Activated CD8-positive, alpha-beta T cell treated with anti-CD3 and anti-CD28 coated beads, Interleukin-2, amount 10 ng/mL, durations not matched to agents 7 days and 5 days (primary cell): ENCODE data around the gene MAP7D1. TPM values are rescaled to one million over a fixed set of nuclear protein-coding genes. Genes with fewer than 3 reads are reported as not detected.

Experiments used
- ATAC-seq: fragments of 150-1000 bp; cut with Tn5 transposase; one replicate; pipeline ENCODE4 v1.10.0; 2021; ENCODE audit warnings: moderate library complexity
- CTCF ChIA-PET: fragments of 350-600 bp; sonication (Branson Sonifier 250); formaldehyde crosslinking; loops from one replicate; lab custom pipeline; 2021; ENCODE audit warnings: antibody characterized with exemption; lab: Charles Lee
- POLR2A ChIA-PET: fragments of 350-600 bp; sonication (Branson Sonifier 250); formaldehyde crosslinking; loops from one replicate; lab custom pipeline; 2021; ENCODE audit warnings: antibody characterized with exemption; lab: Charles Lee
- DNase-seq: peaks from one replicate; pipeline ENCODE4 v3.0.0-alpha.2; 2020
- H3K27ac Mint-ChIP-seq: one replicate; pipeline ENCODE4 v1.8.0; 2021; ENCODE audit warnings: mild to moderate bottlenecking, mixed read lengths
- H3K27me3 Mint-ChIP-seq: one replicate; pipeline ENCODE4 v1.8.0; 2021; ENCODE audit warnings: low read depth, mixed read lengths
- H3K36me3 Mint-ChIP-seq: one replicate; pipeline ENCODE4 v1.8.0; 2021; ENCODE audit warnings: low read depth, mixed read lengths
- H3K4me1 Mint-ChIP-seq: one replicate; pipeline ENCODE4 v1.8.0; 2021; ENCODE audit warnings: low read depth, mixed read lengths
- H3K4me3 Mint-ChIP-seq: one replicate; pipeline ENCODE4 v1.8.0; 2021; ENCODE audit warnings: mild to moderate bottlenecking, mixed read lengths
- H3K9me3 Mint-ChIP-seq: one replicate; pipeline ENCODE4 v1.8.0; 2022; ENCODE audit warnings: mixed read lengths; ENCODE audit not compliant: insufficient read depth
- total RNA-seq, 2 experiments: library from RNA; stranded (reverse); gene quantifications; one replicate each; pipeline ENCODE4 v1.2.3, GENCODE V29; 2021

MAP7D1 gene
- total RNA-seq, 2 experiments from 2014 or later = 235 to 245 TPM

DNA sequence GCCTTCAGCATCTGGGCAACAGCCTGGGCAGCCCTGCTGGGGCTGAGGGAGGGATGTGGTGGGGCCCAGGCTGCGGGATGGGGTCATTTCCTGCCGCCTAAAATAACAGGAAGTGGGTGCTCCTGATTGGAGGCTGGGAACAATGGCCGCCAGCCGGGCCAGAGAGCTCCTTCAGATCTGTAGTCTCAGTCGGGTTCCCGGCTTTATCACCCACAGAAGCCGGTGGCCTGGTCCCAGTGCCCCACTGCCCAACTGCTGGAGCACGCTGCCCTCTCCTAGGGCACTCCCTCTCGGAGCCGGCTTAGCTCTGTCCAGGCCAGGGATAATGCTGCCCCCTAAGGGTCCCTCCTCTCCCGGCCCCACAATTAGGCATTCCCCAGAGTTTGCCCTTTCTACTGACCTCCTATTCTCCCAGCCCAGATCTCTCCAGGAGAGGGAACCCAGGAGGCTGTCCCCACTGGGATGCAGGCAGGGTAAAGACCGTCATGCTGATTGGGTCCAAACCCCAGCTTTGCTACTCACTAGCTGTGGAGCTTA is 5.1 kb downstream of the MAP7D1 start:
- Mint-ChIP-seq H3K4me1 (peaks cover 68% of the 10 kb centered on the region), H3K4me3 (peak overlapping the region; percentile 72), H3K36me3 (peaks cover 68% of the 10 kb centered on the region), H3K9me3 (no peaks in the 10 kb centered on the region), H3K27me3 (no peaks in the 10 kb centered on the region), H3K27ac (peak overlapping the region; percentile 89)
- ATAC-seq (peak; percentile 43), DNase-seq (peak; percentile 84)
- POLR2A ChIA-PET = interaction anchor here (0.6 to 4.6 kb wide), 11 partner anchors 9 to 298 kb away, joined by 3 to 56 read pairs (median 6); partner anchors contain the start of genes THRAP3 and TRAPPC3
- CTCF ChIA-PET = interaction anchor here (0.8 to 6.7 kb wide), 11 partner anchors 10 to 182 kb away, joined by 4 to 157 read pairs (median 7); partner anchors contain the start of genes SH3D21, THRAP3 and TRAPPC3

DNA sequence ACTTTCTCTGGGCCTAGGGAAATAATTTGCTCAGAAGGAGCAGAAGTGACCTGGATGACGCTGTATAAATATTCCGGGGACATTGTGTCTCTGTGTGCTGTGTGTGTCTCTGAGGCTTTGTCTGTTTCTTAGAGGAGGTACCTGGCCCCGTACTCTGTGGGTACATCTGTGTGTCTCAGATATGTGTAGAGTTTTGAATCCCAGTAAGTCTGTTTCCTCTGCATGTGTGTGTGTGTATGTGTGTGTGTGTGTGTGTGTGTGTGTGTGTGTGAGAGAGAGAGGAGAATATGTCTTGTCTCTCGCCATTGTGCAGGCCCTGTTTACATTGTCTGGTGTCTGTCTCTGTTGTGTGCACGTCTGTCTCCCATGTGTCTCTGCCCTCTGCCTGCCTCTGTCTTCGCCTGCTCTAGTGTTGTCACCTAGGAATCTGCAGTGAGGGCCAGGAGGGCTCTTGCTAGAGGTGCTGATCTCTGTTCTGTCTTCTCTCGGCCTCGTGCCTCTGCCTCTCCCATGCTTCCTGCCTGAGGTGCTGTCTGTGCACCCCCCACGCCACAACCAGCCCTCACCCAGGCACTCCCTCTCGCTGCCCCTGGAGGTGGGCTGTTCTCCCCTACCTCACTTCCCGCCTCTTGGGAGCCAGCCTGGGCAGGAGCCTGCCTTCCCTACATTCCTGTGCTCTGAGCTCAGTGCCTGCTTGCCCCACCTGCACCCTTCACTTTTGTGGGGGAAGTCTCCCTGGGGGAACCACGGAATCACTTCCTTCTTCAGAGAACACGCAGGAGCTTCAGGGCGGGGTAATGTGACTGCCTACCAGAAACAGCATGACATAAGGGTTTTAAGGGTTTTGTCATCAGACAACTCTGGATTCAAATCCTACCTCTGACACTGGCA is 5.9 kb downstream of the MAP7D1 start:
- peak overlapping the region; percentile 89 for H3K27ac Mint-ChIP-seq
- CTCF ChIA-PET = interaction anchor here (0.8 to 6.7 kb wide), 10 partner anchors 11 to 181 kb away, joined by 3 to 157 read pairs (median 5); partner anchors contain the start of gene TRAPPC3
- H3K36me3 Mint-ChIP-seq = peaks cover 75% of the 10 kb centered on the region
- no peaks in the 10 kb centered on the region for H3K9me3 Mint-ChIP-seq
- DNase-seq (peak; percentile 65), ATAC-seq (peak; percentile 40)
- POLR2A ChIA-PET = interaction anchor here (0.6 to 4.6 kb wide), 13 partner anchors 9 to 224 kb away, joined by 3 to 56 read pairs (median 5); partner anchors contain the start of genes STK40, THRAP3 and TRAPPC3
- peak overlapping the region; percentile 72 for H3K4me3 Mint-ChIP-seq
- no peaks in the 10 kb centered on the region for H3K27me3 Mint-ChIP-seq
- peaks cover 73% of the 10 kb centered on the region for H3K4me1 Mint-ChIP-seq

DNA sequence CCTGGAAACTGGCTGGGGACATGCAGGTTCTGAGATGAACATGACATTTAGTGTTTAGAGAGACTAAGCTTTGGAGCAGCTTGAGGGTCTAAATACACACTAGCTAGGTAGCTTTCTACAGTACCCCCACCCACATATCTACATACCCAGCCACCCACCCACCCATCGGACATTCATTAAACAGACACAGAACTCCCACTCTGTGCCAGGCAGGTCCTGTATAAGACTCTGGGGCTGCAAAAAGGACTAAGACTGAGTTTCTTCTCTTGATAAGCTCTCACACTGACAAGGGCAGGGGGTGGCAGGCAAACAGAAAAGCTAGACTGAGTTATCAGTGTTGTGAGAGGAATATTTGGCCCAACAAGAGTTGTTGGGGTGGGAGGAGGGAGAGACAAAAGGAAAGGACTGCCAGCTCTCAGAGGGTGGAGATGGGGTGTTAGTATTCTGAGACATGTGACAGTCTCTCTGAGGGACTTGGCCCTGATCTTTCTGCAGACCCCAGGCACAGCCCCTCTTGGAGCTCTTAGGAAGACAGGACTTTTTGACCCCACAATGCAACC is 6.8 kb downstream of the MAP7D1 start:
- DNase-seq (no peak), ATAC-seq (no peak)
- H3K36me3 Mint-ChIP-seq = peaks cover 77% of the 10 kb centered on the region
- no peaks in the 10 kb centered on the region for H3K27me3 Mint-ChIP-seq
- H3K27ac Mint-ChIP-seq = peak overlapping the region; percentile 89
- H3K9me3 Mint-ChIP-seq = no peaks in the 10 kb centered on the region
- POLR2A ChIA-PET = interaction anchor here (0.6 to 4.6 kb wide), 10 partner anchors 8 to 223 kb away, joined by 3 to 50 read pairs (median 4); partner anchors contain the start of genes STK40, THRAP3 and TRAPPC3
- CTCF ChIA-PET = interaction anchor here (0.8 to 6.7 kb wide), 7 partner anchors 11 to 180 kb away, joined by 3 to 157 read pairs (median 4); partner anchors contain the start of gene TRAPPC3
- H3K4me1 Mint-ChIP-seq = peaks cover 74% of the 10 kb centered on the region
- peak overlapping the region; percentile 72 for H3K4me3 Mint-ChIP-seq

DNA sequence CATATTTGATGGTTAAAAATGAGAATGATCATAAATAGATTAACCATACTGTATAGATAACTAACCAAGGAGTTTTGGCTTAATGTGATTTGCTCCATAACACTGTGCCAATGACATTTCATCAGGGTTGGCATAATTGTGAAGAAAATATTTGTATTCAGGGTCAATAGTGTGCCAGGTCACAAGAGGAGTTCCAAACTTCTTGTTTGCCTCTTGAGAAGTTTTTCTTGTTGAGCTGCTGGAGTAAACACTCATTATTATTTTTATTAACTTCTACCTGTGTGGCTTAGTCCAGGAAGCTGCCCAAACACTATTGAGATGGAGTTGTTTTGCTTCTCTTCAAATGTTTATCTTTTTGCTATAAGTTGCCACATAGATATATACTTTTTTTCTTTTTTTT is 7.5 kb downstream of the MAP7D1 start:
- H3K36me3 Mint-ChIP-seq = peaks cover 73% of the 10 kb centered on the region
- H3K4me3 Mint-ChIP-seq = no peak overlapping the region
- POLR2A ChIA-PET = interaction anchor here (0.7 to 4.6 kb wide), 5 partner anchors 10 to 175 kb away, joined by 4 to 50 read pairs (median 5); partner anchors contain the start of gene THRAP3
- ATAC-seq = no peak
- DNase-seq = no peak
- H3K9me3 Mint-ChIP-seq = no peaks in the 10 kb centered on the region
- peaks cover 70% of the 10 kb centered on the region for H3K4me1 Mint-ChIP-seq
- H3K27ac Mint-ChIP-seq = peak overlapping the region; percentile 89
- no peaks in the 10 kb centered on the region for H3K27me3 Mint-ChIP-seq
- CTCF ChIA-PET = interaction anchor here (1.5 to 6.7 kb wide), 3 partner anchors 12 to 123 kb away, joined by 13 to 157 read pairs (median 60); partner anchors contain the start of gene TRAPPC3

DNA sequence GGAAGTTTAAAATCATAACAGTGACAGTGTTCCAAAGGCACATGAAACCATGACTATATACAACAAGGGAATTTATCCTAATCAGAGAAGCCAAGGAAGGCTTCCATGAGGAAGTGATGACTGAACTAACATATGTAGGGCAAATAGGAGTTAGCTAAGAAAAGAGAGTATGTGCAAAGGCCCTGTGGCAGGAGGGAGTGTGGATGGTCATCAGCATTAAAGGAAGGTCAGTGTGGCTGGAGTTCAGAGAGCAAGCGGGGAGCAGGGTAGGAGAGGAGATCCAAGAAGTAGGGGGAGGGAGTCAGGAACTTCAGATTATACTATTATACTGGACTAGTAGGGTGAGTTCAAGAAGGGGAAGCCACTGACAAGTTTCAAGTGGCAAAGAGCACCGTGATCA is 8.4 kb downstream of the MAP7D1 start:
- Mint-ChIP-seq H3K27ac (peak overlapping the region; percentile 21), H3K36me3 (peaks cover 70% of the 10 kb centered on the region), H3K9me3 (no peaks in the 10 kb centered on the region), H3K27me3 (no peaks in the 10 kb centered on the region), H3K4me3 (no peak overlapping the region), H3K4me1 (peaks cover 64% of the 10 kb centered on the region)
- ATAC-seq (no peak), DNase-seq (no peak)
- ChIA-PET CTCF (interaction anchor here (0.9 to 6.7 kb wide), 3 partner anchors 13 to 24 kb away, joined by 3 to 157 read pairs (median 60); partner anchors contain the start of gene TRAPPC3), POLR2A (no interaction called here)

DNA sequence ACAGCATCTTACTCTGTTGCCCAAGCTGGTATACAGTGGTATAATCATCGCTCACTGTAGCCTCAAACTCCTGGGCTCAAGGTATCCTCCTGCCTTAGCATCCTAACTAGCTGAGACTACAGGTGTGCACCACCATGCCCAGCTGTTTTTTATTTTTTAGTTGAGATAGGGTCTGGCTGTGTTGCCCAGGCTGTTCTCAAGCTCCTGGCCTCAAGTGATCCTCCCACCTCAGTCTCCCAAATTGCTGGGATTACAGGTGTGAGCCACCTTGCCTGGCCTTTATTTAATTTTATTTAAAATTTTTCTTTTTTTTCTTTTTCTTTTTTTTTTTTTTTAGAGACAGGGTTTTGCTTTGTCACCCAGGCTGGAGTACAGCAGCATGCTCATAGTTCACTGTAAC is 9.2 kb downstream of the MAP7D1 start:
- Mint-ChIP-seq H3K9me3 (no peaks in the 10 kb centered on the region), H3K4me1 (peaks cover 59% of the 10 kb centered on the region), H3K36me3 (peaks cover 65% of the 10 kb centered on the region), H3K4me3 (no peak overlapping the region), H3K27ac (no peak overlapping the region), H3K27me3 (no peaks in the 10 kb centered on the region)
- CTCF ChIA-PET = interaction anchor here (0.9 to 6.7 kb wide), 4 partner anchors 14 to 31 kb away, joined by 3 to 157 read pairs (median 6); partner anchors contain the start of gene TRAPPC3
- POLR2A ChIA-PET = no interaction called here
- no peak for ATAC-seq
- DNase-seq = no peak

DNA sequence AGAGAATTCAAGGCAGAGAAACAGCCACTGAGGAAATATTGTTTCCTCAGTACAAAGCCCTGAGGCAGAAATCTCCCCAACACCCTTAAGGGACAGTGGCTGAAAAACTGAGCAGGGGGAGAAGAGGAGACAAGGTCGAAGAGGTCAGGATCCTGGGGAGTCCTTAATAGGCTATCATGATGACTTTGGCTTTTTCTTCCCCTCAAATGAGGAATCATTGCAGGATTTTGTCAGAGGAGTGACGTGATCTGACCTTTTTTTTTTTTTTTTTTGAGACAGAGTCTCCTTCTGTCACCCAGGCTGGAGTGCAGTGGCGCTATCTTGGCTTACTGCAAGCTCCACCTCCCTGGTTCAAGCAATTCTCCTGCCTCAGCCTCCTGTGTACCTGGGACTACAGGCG is 10.2 kb downstream of the MAP7D1 start:
- POLR2A ChIA-PET = no interaction called here
- Mint-ChIP-seq H3K36me3 (peaks cover 64% of the 10 kb centered on the region), H3K27ac (peak overlapping the region; percentile 23), H3K9me3 (no peaks in the 10 kb centered on the region), H3K4me1 (peaks cover 50% of the 10 kb centered on the region), H3K27me3 (no peaks in the 10 kb centered on the region), H3K4me3 (no peak overlapping the region)
- CTCF ChIA-PET = interaction anchor here (0.9 to 1.9 kb wide), 2 partner anchors 17 to 31 kb away, joined by 3 to 8 read pairs; partner anchors contain the start of gene TRAPPC3
- ATAC-seq (no peak), DNase-seq (no peak)

DNA sequence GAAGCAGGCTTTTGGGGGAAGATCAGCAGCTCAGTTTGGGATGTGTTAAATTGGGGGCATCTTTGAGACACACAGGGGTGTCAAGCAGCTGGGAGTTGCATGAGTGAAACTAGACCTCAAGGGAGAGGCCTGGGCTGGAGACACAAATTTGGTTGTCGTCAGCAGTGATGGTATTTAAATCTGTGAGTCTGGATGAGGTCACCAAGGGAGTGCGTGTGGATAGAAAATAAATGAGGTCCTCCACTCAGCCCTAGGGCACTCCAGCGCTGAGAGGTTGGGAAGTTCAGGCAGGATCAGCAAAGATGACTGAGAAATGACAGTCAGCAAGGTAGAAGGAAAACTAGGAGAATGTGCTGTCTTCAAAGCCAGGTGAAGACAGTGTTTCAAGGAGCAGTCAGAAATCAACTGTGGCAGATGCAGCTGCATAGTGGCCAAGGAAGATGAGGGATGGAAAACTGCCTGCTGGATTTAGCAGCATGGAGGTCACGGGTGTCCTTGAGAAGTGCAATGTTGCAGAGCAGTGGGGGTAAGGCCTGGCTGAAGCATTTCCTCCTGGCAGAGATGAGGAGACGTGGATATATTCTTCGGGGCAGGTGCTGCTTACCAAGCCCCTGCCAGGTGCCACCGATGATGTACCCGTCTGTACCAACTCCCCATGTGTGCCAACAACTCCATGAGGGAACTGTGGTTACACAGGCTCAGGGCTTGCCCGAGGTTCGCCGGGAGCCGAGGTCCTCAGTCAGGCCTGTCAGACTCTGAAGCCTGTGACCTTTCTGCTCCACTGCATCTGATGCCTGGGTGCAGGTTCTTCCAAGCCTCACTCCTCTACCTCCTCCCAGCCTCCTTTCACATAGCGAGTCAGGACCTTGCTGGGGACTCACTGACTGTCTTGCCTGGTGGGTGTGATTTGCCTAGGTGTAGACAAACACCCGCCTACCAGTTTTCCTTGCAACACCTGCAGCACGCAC is 11.3 kb downstream of the MAP7D1 start:
- peaks cover 39% of the 10 kb centered on the region for H3K4me1 Mint-ChIP-seq
- no peaks in the 10 kb centered on the region for H3K9me3 Mint-ChIP-seq
- CTCF ChIA-PET = interaction anchor here (0.9 to 1.9 kb wide), 2 partner anchors 18 to 32 kb away, joined by 3 to 8 read pairs; partner anchors contain the start of gene TRAPPC3
- H3K27ac Mint-ChIP-seq = peak overlapping the region; percentile 48
- peaks cover 61% of the 10 kb centered on the region for H3K36me3 Mint-ChIP-seq
- no peak overlapping the region for H3K4me3 Mint-ChIP-seq
- DNase-seq (no peak), ATAC-seq (no peak)
- POLR2A ChIA-PET = no interaction called here
- H3K27me3 Mint-ChIP-seq = no peaks in the 10 kb centered on the region

DNA sequence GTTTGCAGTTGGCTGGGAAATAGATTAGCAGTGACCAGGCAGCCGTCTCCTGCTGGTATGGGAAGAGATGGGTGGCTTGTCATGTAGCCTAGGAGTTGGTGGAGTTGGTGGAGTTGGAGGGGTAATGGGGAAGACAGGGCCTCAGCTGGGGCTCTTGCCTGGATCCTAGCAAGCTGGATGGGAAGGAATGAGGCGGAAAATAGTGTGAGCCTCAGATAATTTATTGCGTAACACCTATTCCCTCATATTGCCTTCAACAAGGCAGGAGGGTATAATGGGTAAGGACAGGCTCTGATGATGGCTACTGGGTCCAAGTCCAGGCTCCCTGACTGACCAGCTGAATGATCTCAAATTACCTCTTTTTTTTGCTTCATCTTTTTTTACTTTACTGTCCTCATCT is 12.6 kb downstream of the MAP7D1 start:
- CTCF ChIA-PET = interaction anchor here (2.7 to 3.1 kb wide), 2 partner anchors 19 to 20 kb away, joined by 11 to 16 read pairs; partner anchors contain the start of gene TRAPPC3
- peaks cover 27% of the 10 kb centered on the region for H3K4me1 Mint-ChIP-seq
- H3K4me3 Mint-ChIP-seq = no peak overlapping the region
- ATAC-seq (no peak), DNase-seq (no peak)
- peaks cover 59% of the 10 kb centered on the region for H3K36me3 Mint-ChIP-seq
- H3K9me3 Mint-ChIP-seq = no peaks in the 10 kb centered on the region
- no peaks in the 10 kb centered on the region for H3K27me3 Mint-ChIP-seq
- POLR2A ChIA-PET = no interaction called here
- no peak overlapping the region for H3K27ac Mint-ChIP-seq
